ENCODE measurements around the gene ATXN7L1.
"Not testable (repeated sequence)": the region's sequence is repeated elsewhere in the genome, so short reads cannot be mapped to it uniquely, and the experiment has no call there.

Gene ATXN7L1

DNA sequence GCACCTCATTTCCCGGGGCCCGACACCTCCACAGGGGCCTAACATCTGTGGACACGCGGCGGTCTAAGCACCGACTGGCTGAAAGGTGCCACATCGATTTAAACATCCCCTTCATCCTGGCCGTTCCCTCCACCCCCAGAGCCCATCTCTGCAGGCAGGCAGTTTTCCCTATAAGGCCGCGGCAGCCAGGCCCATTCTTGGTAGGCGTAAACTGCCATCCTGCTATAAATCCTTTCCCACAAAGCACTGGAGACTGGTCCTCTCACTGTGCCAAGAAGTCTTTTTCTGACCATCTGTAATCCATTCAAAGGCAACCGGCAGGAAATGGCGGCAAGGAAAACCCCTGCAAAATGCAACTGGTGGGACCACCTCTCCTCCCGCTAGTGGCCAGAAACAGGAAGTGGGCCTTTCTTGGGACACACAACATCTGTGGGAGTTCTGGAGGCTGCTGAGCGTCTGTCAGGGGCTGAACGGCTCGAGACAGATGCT, 22.4 kb downstream of the ATXN7L1 start:
- H3K4me3 ChIP-seq (ENCODE audit: low read depth, low read length): no peak overlapping the region
- peak; percentile 22 for DNase-seq (ENCODE audit: low read depth, low spot score)
- TF ChIP-seq, protein P1, sequence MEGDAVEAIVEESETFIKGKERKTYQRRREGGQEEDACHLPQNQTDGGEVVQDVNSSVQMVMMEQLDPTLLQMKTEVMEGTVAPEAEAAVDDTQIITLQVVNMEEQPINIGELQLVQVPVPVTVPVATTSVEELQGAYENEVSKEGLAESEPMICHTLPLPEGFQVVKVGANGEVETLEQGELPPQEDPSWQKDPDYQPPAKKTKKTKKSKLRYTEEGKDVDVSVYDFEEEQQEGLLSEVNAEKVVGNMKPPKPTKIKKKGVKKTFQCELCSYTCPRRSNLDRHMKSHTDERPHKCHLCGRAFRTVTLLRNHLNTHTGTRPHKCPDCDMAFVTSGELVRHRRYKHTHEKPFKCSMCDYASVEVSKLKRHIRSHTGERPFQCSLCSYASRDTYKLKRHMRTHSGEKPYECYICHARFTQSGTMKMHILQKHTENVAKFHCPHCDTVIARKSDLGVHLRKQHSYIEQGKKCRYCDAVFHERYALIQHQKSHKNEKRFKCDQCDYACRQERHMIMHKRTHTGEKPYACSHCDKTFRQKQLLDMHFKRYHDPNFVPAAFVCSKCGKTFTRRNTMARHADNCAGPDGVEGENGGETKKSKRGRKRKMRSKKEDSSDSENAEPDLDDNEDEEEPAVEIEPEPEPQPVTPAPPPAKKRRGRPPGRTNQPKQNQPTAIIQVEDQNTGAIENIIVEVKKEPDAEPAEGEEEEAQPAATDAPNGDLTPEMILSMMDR (IDR thresholded peaks at IDR 0.05; ENCODE audit: low read depth, low read length): peak; percentile 29
- in situ Hi-C loops (cut with HindIII; ENCODE audit: low sequenced_read_pairs): no loop called here

DNA sequence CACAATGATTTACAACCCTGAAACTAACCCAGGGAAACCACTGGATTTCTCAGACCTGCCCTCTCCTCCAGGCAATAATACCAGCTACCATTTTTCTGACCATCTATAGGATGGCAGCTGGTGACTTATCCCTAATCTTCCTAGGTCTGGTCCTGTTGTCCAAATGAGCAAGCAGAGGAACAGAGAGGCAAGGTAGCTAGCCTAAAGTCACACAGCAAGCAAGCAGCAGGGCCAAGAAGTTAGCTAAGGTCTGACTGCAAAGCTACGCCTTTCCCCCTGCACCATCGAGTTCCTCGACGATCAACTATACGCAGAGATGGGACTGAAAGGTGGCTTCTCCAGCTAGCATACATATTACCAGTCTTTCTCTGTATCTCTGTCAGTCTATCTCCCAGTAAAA, 25.3 kb downstream of the ATXN7L1 start:
- TF ChIP-seq, protein P1 (IDR thresholded peaks at IDR 0.05; ENCODE audit: low read depth, low read length): no peak
- in situ Hi-C loops (cut with HindIII; ENCODE audit: low sequenced_read_pairs): no loop called here
- H3K4me3 ChIP-seq (ENCODE audit: low read depth, low read length): no peak overlapping the region
- DNase-seq (ENCODE audit: low read depth, low spot score): no peak

DNA sequence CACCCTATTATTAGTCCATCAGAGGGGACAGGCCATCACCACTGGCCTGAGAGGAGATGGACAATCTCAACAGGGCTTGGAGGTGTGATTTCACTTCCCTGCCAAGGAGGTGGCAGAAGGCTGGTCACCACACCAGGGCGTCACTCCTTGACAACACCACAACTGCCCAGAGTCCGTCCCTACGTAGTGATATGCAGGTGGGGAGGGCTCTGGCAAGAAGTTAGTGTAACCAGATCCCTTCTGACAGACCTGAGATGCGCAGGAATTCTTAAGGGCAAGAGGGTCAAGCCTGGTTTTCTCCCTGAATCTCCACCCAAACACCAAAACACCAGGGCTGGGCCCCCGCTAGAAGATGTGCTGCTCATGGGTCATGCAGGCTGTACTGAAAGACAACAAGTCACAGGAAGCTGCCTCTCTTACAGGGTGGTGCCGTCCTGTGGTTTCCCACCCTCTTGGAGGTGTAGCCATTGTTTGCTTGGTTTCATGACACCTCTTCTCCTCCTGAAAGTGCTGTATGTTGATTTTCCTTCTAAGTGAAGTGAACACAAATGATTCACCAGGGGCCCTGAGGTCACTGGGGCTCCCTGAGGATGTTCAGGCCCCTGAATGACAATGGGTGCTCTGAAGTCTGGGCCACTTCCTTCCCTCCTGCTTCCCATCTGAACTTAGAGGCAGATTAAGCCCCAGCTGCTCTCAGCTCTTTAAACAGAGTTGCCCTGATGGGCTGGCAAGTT, 27.1 kb downstream of the ATXN7L1 start:
- in situ Hi-C loops (cut with HindIII; ENCODE audit: low sequenced_read_pairs): no loop called here
- TF ChIP-seq, protein P1 (IDR thresholded peaks at IDR 0.05; ENCODE audit: low read depth, low read length): no peak
- H3K4me3 ChIP-seq (ENCODE audit: low read depth, low read length): no peak overlapping the region
- no peak for DNase-seq (ENCODE audit: low read depth, low spot score)

DNA sequence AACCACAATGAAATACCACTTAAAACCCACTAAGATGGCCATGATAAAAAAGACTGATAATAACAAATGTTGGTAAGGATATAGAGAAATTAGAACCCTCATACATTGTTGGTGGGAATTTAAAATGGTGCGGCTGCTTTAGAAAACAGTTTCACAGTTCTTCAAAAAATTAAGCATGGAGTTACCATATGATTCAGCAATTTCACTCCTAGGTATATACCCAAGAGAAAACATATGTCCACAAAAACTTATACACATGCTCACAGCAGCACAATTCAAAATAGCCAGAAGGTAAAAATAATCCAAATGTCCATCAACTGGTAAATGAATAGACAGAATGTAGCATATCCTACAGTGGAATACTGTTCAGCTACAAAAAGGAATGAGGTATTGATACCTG, 30.0 kb downstream of the ATXN7L1 start:
- no peak for DNase-seq (ENCODE audit: low read depth, low spot score)
- H3K4me3 ChIP-seq (ENCODE audit: low read depth, low read length): no peak overlapping the region
- TF ChIP-seq, protein P1 (IDR thresholded peaks at IDR 0.05; ENCODE audit: low read depth, low read length): no peak
- in situ Hi-C loops (cut with HindIII; ENCODE audit: low sequenced_read_pairs): no loop called here

DNA sequence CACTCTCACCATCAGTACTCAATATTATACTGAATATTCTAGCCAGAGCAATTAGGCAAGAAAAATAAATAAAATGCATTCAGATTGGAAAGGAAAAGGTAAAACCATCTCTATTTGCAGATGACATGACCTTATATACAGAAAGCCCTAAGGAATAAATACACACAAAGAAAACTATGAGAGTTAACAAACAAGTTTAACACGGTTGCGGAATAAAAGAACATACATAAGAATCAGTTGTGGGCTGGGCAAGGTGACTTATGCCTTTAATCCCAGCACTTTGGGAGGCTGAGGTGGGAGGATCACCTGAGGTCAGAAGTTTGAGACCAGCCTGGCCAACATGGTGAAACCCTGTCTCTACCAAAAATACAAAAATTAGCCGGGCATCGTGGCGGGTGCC, 31.7 kb downstream of the ATXN7L1 start:
- DNase-seq (ENCODE audit: low read depth, low spot score); H3K4me3 ChIP-seq (ENCODE audit: low read depth, low read length); in situ Hi-C loops (cut with HindIII; ENCODE audit: low sequenced_read_pairs): not testable (repeated sequence)

DNA sequence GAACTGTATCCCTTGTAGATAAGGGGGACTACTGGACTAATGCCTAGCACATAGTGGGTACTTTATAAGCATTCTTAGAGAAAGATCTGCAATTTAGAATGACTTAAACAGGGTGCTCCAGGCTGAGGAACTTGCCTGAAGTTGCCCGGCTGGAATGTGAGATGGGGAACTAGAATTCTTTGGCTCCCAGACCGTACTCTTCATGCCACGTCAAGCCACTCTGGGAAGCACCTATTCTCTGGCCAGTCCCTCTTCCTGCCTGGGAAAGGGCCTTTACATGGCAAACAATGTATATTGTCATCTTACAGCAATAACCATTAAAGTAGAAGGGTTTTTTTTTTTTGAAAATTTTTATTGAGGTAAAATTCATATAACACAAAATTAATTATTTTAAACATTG, 34.5 kb downstream of the ATXN7L1 start:
- H3K4me3 ChIP-seq (ENCODE audit: low read depth, low read length): no peak overlapping the region
- in situ Hi-C loops (cut with HindIII; ENCODE audit: low sequenced_read_pairs): no loop called here

More for the DNA sequence above, 34.5 kb downstream of the ATXN7L1 start:
- DNase-seq (ENCODE audit: low read depth, low spot score): no peak
- TF ChIP-seq, protein P1 (IDR thresholded peaks at IDR 0.05; ENCODE audit: low read depth, low read length): no peak

All from astrocyte of the spinal cord (primary cell).